Fibroblast of villous mesenchyme (primary cell): ENCODE data around the gene TMEM150B. TPM values are rescaled to one million over a fixed set of nuclear protein-coding genes. Genes with fewer than 3 reads are reported as not detected.
A peak's percentile ranks its signal among the peaks of the same experiment; 100 is the strongest.

ENCODE experiments used
- DNase-seq: peaks from one replicate; pipeline ENCODE4 v3.0.0-alpha.2; 2010; ENCODE audit warnings: low read depth
- H3K4me3 ChIP-seq: 2 replicates; pipeline ENCODE4 v1.5.1; 2011; ENCODE audit warnings: low read depth, mild to moderate bottlenecking, low read length
- CTCF ChIP-seq: IDR thresholded peaks from 2 replicates; pipeline ENCODE4 v1.5.1; 2012; ENCODE audit warnings: low read depth, mild to moderate bottlenecking, low read length; ENCODE audit not compliant: insufficient read depth
- total RNA-seq: library from RNA; depleted of rRNA; stranded (reverse); fragments of >200 nt; gene quantifications from 2 replicates; pipeline ENCODE4 v1.2.3, GENCODE V29; 2012

The TMEM150B gene
- total RNA-seq, 1 donor: not detected

GRCh38 chr19:55319785-55320184 is 5.4 kb downstream of the TMEM150B start:
- H3K4me3 ChIP-seq: no peak overlapping the region
- no peak for TF ChIP-seq CTCF
- DNase-seq: peak; percentile 28

GRCh38 chr19:55316646-55317045 is 8.5 kb downstream of the TMEM150B start:
- DNase-seq: no peak
- no peak for TF ChIP-seq CTCF

DNA sequence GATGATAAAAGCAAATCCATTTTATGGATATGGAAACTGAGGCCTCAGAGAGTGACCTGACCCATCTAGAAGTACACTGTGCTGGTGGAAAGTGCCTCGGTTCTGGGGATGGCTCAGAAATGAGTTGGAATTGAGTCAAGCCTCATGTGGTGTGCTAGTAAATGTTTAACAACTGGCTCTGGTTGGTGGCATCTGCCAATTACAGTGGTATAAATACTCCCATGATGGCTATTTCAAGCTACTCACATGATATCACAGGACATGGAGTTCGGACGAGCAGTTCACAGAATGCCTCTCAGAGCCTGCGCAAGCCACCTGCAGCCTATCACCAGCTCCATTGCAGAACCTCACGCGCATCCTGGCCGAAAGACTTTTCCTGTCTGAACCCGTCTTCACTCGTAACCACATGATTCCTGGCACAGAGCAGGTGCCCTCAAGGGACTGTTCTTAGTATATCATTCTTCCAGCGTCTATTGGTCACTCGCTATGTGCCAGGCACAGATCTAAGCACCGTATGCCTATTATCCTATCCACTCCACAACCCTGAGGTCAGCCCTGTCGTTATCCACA is 9.1 kb downstream of the TMEM150B start:
- no peak for DNase-seq
- no peak for TF ChIP-seq CTCF
- no peak overlapping the region for H3K4me3 ChIP-seq

More at GRCh38 chr19:55316646-55317045, 8.5 kb downstream of the TMEM150B start:
- H3K4me3 ChIP-seq: no peak overlapping the region

DNA sequence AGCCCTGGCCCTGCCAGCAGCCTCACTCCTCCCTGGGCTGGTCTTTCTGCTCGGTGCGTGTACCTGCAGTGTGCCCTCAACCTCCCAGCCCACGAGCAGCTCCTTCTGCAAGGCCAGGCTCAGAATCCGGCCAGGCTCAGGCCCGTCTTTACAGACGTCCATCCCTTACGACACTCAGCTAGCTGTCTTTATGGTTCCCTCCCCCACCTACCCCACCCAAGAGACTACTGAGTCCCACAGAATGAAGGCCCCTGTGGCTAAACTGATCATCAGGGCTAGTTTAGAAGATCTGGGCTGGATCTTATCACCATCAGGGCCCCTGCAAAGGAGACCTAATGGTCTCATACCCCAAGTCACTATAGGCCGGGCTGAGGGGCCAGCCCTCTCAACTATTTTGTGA is 10.7 kb downstream of the TMEM150B start:
- H3K4me3 ChIP-seq: no peak overlapping the region
- DNase-seq: no peak
- TF ChIP-seq CTCF: no peak

DNA sequence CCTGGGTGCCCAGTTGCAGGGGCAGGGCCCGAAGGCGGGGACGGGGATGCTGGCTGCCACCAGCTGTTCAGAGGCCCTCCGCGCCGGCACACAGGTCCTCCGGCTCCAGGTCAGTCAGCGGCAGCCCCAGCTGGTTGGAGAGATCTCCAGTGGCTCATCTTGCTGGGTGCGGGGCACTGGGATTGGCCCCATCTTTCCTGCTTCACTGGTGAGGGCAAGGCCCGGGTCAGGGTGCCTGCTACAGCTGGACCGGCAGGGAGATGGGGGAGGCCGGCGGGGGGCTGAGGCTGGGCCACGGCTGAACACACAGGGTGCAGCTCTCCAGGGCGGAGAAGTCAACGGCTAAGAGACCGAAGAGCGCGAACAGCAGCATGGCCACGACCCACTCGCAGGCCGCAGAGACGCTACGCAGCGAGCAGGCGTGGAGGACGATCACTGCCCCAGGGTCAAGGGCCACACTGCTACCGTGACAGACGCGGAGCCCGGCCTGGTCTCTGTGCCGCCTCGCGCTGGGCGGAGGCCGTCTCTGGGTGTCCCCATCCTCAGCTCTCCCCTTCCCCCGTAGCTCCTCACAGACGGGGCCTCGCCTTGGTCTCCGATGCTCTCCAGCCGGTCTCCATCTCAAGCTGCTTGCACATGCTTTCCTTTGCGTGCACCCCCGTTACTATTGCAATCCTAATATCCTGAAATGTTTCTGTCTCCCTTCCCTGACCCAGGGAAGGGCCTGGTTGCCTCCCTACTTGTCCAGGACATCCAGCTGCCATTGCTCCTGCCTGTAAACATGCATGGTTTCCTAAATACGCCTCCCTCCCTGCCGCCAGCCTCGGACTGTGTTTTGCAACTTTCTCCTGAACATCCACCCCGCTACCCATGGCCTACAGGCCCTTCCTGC is 12.3 kb downstream of the TMEM150B start:
- DNase-seq: peak; percentile 25
- no peak overlapping the region for H3K4me3 ChIP-seq
- no peak for TF ChIP-seq CTCF

DNA sequence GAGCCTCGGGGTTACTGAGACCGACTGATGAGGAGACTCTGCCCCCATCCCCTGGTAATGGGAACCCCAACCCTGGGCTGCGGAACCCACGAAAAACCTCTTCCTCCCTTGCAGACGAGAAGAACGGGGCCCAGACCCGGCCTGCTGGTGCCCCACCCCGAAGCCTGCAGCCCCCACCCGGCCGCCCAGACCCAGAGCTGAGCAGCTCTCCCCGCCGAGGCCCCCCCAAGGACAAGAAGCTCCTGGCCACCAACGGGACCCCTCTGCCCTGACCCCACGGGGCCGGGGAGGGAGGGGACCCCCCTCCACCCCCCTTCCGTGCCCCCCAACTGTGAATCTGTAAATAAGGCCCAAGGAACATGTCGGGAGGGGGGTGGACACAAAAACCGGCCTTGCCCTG is 13.3 kb downstream of the TMEM150B start:
- no peak for DNase-seq
- no peak overlapping the region for H3K4me3 ChIP-seq
- no peak for TF ChIP-seq CTCF

GRCh38 chr19:55311397-55311796 is 13.7 kb downstream of the TMEM150B start:
- H3K4me3 ChIP-seq: no peak overlapping the region
- no peak for TF ChIP-seq CTCF
- no peak for DNase-seq
